Spleen (tissue), 7 donors: ENCODE results near the gene SENP5.

Experiments
- CTCF ChIP-seq, 11 experiments: fragments of 200-600 bp in 7 of 11; fragments of 450-650 bp in 4 of 11; sonication (generic) in 4 of 11; IDR thresholded peaks in 8 of 11; conservative IDR thresholded peaks in 3 of 11; 1 replicate in 7 of 11; 2 replicates in 4 of 11; pipeline versions ENCODE4 v1.4.0 to v1.8.0; 2016 to 2021; ENCODE audit warnings: antibody characterized with exemption in 11 of 11, inconsistent platforms in 4 of 11, mild to moderate bottlenecking in 1 of 11
- POLR2A ChIP-seq, 3 donors: fragments of 450-650 bp; IDR thresholded peaks; one replicate each; pipeline ENCODE4 v1.5.1; 2017; ENCODE audit warnings: antibody characterized with exemption in 3 of 3, mild to moderate bottlenecking in 1 of 3
- POLR2AphosphoS5 ChIP-seq, 3 donors: sonication (generic); formaldehyde crosslinking; IDR thresholded peaks; one replicate each; pipeline ENCODE4 v1.5.1; 2017; ENCODE audit warnings: antibody characterized with exemption in 3 of 3
- donor health status: DM: no; HTN: no; CAD: no; lungs with moderate emphysema.
- donor health status: DM: no; HTN: no; CAD: no.
- donor health status: DM: no; HTN: no; CAD: no.

GRCh38 chr3:196916995-196917394 is 49.3 kb downstream of the SENP5 start:
- no peak for TF ChIP-seq CTCF (IDR thresholded peaks at IDR 0.05 in 8 of 11, conservative IDR thresholded peaks at IDR 0.05 in 3 of 11)
- TF ChIP-seq POLR2A (IDR thresholded peaks at IDR 0.05) = no peak
- TF ChIP-seq POLR2AphosphoS5 (IDR thresholded peaks at IDR 0.05) = no peak
